Esophagus squamous epithelium (tissue), 5 donors: Measurements from ENCODE around the gene RPH3AL. TPM values are rescaled to one million over a fixed set of nuclear protein-coding genes. Genes with fewer than 3 reads are reported as not detected.
"Not testable (repeated sequence)": the region's sequence is repeated elsewhere in the genome, so short reads cannot be mapped to it uniquely, and the experiment has no call there.

Source experiments
- DNase-seq: peaks from one replicate; lab custom pipeline; 2025; lab: John Stamatoyannopoulos, UW
- H3K27ac ChIP-seq, 4 donors: fragments of 200-600 bp; sonication (generic); one replicate each; pipeline ENCODE4 v1.5.1; 2016 to 2019; ENCODE audit warnings: mild to moderate bottlenecking in 1 of 4
- H3K27me3 ChIP-seq, 4 donors: fragments of 200-600 bp; sonication (generic); 1 replicate in 3 of 4; 2 replicates in 1 of 4; pipeline versions ENCODE4 v1.5.1 to v1.6.0; 2017 to 2021; ENCODE audit warnings: antibody characterized with exemption in 1 of 4
- H3K36me3 ChIP-seq, 3 donors: fragments of 200-600 bp; sonication (generic); one replicate each; pipeline ENCODE4 v1.5.1; 2016 to 2019
- H3K4me1 ChIP-seq, 3 donors: fragments of 200-600 bp; sonication (generic); one replicate each; pipeline ENCODE4 v1.5.1; 2017 to 2019
- H3K4me3 ChIP-seq, 4 donors: fragments of 200-600 bp; sonication (generic); 1 replicate in 3 of 4; 2 replicates in 1 of 4; pipeline ENCODE4 v1.5.1; 2016 to 2019; ENCODE audit warnings: mild to moderate bottlenecking in 2 of 4, moderate library complexity in 1 of 4
- H3K9me3 ChIP-seq, 3 donors: fragments of 200-600 bp; sonication (generic); one replicate each; pipeline ENCODE4 v1.5.1; 2016 to 2019
- POLR2A ChIP-seq, 4 donors: fragments of 450-650 bp; IDR thresholded peaks; one replicate each; pipeline ENCODE4 v1.6.1; 2017; ENCODE audit warnings: antibody characterized with exemption in 4 of 4, mild to moderate bottlenecking in 4 of 4, moderate library complexity in 3 of 4
- WGBS, 2 donors: methylation state at CpG; one replicate each; pipeline ENCODE4 v1.1.5; 2018; 5-methylcytosine and 5-hydroxymethylcytosine counted together
- intact Hi-C: fragments of 100-400 bp; cut with DNase I; formaldehyde crosslinking; loops from one replicate; pipeline ENCODE4 v1.15.0; 2022
- total RNA-seq, 4 donors: library from RNA; depleted of rRNA; stranded (reverse); fragments of >200 nt; gene quantifications; one replicate each; pipeline ENCODE4 v1.1.0, GENCODE V29; 2016
- TF ChIP-seq, protein P1 (sequence below), 6 experiments: fragments of 450-650 bp in 4 of 6; fragments of 200-600 bp in 2 of 6; sonication (generic) in 2 of 6; IDR thresholded peaks; one replicate each; pipeline ENCODE4 v1.5.1; 2016 to 2019; ENCODE audit warnings: antibody characterized with exemption in 6 of 6, mild to moderate bottlenecking in 4 of 6, moderate library complexity in 4 of 6
- donor health status: DM: yes; HTN: yes; CAD: no.

Gene RPH3AL
- total RNA-seq, 4 donors from 2014 or later: 5.2 to 18.3 (median 7.5) TPM

- Histone ChIP-seq H3K4me3 (no peak overlapping the region), H3K4me1 (peaks cover 0 to 24% (median 0%) of the 10 kb centered on the region in 3 donors), H3K27ac (no peak overlapping the region), H3K9me3 (no peaks in the 10 kb centered on the region), H3K27me3 (peaks cover 0 to 14% (median 0%) of the 10 kb centered on the region in 4 donors), H3K36me3 (no peaks in the 10 kb centered on the region)
- DNase-seq: no peak
- intact Hi-C loops: no loop called here
- no peak for TF ChIP-seq POLR2A (IDR thresholded peaks at IDR 0.05)
- TF ChIP-seq, protein P1, sequence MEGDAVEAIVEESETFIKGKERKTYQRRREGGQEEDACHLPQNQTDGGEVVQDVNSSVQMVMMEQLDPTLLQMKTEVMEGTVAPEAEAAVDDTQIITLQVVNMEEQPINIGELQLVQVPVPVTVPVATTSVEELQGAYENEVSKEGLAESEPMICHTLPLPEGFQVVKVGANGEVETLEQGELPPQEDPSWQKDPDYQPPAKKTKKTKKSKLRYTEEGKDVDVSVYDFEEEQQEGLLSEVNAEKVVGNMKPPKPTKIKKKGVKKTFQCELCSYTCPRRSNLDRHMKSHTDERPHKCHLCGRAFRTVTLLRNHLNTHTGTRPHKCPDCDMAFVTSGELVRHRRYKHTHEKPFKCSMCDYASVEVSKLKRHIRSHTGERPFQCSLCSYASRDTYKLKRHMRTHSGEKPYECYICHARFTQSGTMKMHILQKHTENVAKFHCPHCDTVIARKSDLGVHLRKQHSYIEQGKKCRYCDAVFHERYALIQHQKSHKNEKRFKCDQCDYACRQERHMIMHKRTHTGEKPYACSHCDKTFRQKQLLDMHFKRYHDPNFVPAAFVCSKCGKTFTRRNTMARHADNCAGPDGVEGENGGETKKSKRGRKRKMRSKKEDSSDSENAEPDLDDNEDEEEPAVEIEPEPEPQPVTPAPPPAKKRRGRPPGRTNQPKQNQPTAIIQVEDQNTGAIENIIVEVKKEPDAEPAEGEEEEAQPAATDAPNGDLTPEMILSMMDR (IDR thresholded peaks at IDR 0.05): no peak
- WGBS, 2 donors: 100% methylated on average over 1 of the region's 6 CpGs
Measured at GRCh38 chr17:205817-206216, 146.8 kb downstream of the RPH3AL start.

GRCh38 chr17:205148-205669, 147.4 kb downstream of the RPH3AL start:
- no peaks in the 10 kb centered on the region for H3K9me3 ChIP-seq
- intact Hi-C loops: no loop called here
- peaks cover 0 to 30% (median 4%) of the 10 kb centered on the region in 3 donors for H3K4me1 ChIP-seq
- WGBS, 2 donors: 10% methylated on average over 2 of the region's 10 CpGs; no CpG with 5 or more reads in 1 of the 2 donors
- H3K27me3 ChIP-seq: peaks cover 0 to 20% (median 0%) of the 10 kb centered on the region in 4 donors
- no peak for TF ChIP-seq POLR2A (IDR thresholded peaks at IDR 0.05)
- TF ChIP-seq, protein P1 (IDR thresholded peaks at IDR 0.05): no peak
- H3K36me3 ChIP-seq: no peaks in the 10 kb centered on the region
- H3K4me3 ChIP-seq: no peak overlapping the region
- DNase-seq: no peak
- H3K27ac ChIP-seq: no peak overlapping the region

DNA sequence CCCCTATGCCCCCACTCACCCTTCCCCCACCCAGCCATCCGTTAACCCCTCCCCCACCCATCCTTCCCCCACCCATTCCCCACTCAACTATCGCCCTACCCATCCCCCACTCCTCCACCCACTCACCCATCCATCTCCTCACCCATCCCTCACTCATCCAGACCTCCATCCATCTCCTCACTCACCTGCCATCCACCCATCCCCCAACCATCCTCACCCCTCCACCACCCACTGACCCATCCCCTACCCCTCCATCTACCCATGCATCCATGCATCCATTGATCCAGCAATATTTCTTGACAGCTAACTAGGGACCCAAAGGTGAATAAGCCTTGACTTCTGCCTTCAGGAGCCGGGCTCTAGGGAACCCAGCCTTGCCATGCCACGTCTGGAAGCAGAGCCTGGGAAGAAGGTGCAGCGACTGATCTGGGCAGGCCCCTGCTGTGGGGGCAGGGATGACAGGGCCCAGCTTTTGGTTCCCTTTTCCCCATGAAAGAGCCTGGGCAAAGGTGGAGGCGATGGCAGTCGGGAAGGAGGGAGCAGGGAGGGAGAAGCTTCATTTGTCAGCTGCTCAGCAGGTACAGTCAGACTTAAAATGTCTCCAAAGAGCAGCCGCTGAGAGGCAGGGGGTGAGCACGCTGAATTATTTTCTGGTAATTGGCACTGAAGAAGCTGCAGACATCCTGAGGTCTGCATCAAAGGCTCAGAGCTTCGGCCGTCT, 148.0 kb downstream of the RPH3AL start:
- no peak overlapping the region for H3K27ac ChIP-seq
- intact Hi-C loops: no loop called here
- 33 to 45% methylated on average over 5 to 9 of the region's 11 CpGs for WGBS, 2 donors

DNA sequence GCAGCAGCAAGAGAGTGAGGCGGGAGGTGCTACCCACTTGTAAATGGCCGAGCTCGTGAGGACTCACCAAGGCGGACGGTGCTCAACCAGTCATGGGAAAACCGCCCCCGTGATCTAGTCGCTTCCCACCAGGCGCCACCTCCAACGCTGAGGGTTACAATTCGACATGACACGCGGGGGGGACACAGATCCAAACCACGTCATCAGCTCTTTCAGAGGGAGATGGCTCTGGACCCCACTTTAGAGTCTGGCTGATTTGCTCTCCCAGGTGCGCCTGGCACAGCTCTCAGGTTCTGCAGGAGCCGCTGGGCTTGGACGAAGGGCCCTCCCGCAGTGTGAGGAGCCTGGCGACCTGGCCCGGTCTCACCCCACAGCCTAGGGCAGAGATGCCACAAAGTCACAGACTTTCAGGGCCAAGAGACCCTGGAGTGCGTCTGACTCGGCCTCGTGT, 150.1 kb downstream of the RPH3AL start:
- intact Hi-C loops: no loop called here
- TF ChIP-seq POLR2A (IDR thresholded peaks at IDR 0.05): no peak
- TF ChIP-seq, protein P1 (IDR thresholded peaks at IDR 0.05): no peak
- Histone ChIP-seq H3K27me3 (peaks cover 0 to 33% (median 0%) of the 10 kb centered on the region in 4 donors), H3K36me3 (no peaks in the 10 kb centered on the region), H3K4me1 (peaks cover 0 to 35% (median 14%) of the 10 kb centered on the region in 3 donors), H3K4me3 (no peak overlapping the region), H3K9me3 (no peaks in the 10 kb centered on the region), H3K27ac (no peak overlapping the region)
- no peak for DNase-seq
- WGBS, 2 donors: 81% methylated on average over 15 to 19 of the region's 23 CpGs

More for the DNA sequence above, 148.0 kb downstream of the RPH3AL start:
- no peak for DNase-seq
- Histone ChIP-seq H3K36me3 (no peaks in the 10 kb centered on the region), H3K4me3 (no peak overlapping the region), H3K27me3 (peaks cover 0 to 26% (median 0%) of the 10 kb centered on the region in 4 donors), H3K4me1 (peaks cover 0 to 36% (median 8%) of the 10 kb centered on the region in 3 donors), H3K9me3 (no peaks in the 10 kb centered on the region)
- TF ChIP-seq, protein P1 (IDR thresholded peaks at IDR 0.05): no peak
- no peak for TF ChIP-seq POLR2A (IDR thresholded peaks at IDR 0.05)

- H3K36me3 ChIP-seq, H3K4me3 ChIP-seq, DNase-seq, H3K9me3 ChIP-seq, intact Hi-C loops, H3K27ac ChIP-seq: not testable (repeated sequence)
- H3K27me3 ChIP-seq: peaks cover 0 to 41% (median 0%) of the 10 kb centered on the region in 4 donors
- 45 to 74% methylated on average over 7 to 9 of the region's 13 CpGs for WGBS, 2 donors
- peaks cover 0 to 30% (median 14%) of the 10 kb centered on the region in 3 donors for H3K4me1 ChIP-seq
Measured at GRCh38 chr17:201736-202135, 150.9 kb downstream of the RPH3AL start.

DNA sequence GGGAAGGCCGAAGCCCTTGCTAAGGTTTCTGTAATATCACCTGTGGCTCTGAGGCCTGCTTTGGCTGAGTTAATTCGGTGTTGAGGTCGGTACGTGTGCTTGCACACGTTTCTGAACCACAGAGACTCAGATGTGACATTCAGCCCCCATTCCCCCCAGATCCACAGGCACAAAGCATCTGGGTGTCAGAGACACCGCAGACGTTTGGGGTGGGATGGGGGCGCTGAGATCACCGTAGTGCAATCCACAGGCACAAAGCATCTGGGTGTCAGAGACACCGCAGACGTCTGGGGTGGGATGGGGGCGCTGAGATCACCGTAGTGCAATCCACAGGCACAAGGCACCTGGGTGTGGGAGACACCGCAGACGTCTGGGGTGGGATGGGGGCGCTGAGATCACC, 151.3 kb downstream of the RPH3AL start:
- 100% methylated on average over 1 of the region's 16 CpGs; no CpG with 5 or more reads in 1 of the 2 donors for WGBS, 2 donors
- Histone ChIP-seq H3K27me3 (peaks cover 0 to 46% (median 0%) of the 10 kb centered on the region in 4 donors), H3K27ac (peak overlapping the region in 1 of 4 donors; percentile 74), H3K4me1 (peaks cover 0 to 30% (median 14%) of the 10 kb centered on the region in 3 donors)
- H3K36me3 ChIP-seq, H3K4me3 ChIP-seq, intact Hi-C loops, H3K9me3 ChIP-seq, DNase-seq: not testable (repeated sequence)
